SKM-1 (cell line): Measurements from ENCODE around the gene MAST1.
"Not testable (repeated sequence)": the region's sequence is repeated elsewhere in the genome, so short reads cannot be mapped to it uniquely, and the experiment has no call there.

Experiments used
- DNase-seq: peaks from one replicate; lab custom pipeline; 2025; ENCODE audit not compliant: unreplicated experiment; lab: John Stamatoyannopoulos, UW

Gene MAST1

GRCh38 chr19:12838886-12839756 lies 806 bp downstream of the MAST1 start:
- no peak for DNase-seq

- no peak for DNase-seq
Observed at GRCh38 chr19:12840091-12841079, 2.1 kb downstream of the MAST1 start.

GRCh38 chr19:12841094-12841493 lies 2.8 kb downstream of the MAST1 start:
- no peak for DNase-seq

- no peak for DNase-seq
Observed at GRCh38 chr19:12842511-12842910, 4.2 kb downstream of the MAST1 start.

GRCh38 chr19:12843328-12843727 lies 5.0 kb downstream of the MAST1 start:
- DNase-seq, result no peak

GRCh38 chr19:12843999-12844732 lies 5.9 kb downstream of the MAST1 start:
- DNase-seq, result no peak

GRCh38 chr19:12846613-12847012 lies 8.3 kb downstream of the MAST1 start:
- DNase-seq, result not testable (repeated sequence)

- peak; percentile 55 for DNase-seq
Observed at GRCh38 chr19:12847159-12848139, 9.1 kb downstream of the MAST1 start.

GRCh38 chr19:12856653-12857052 lies 18.3 kb downstream of the MAST1 start:
- DNase-seq, result no peak

- no peak for DNase-seq
Observed at GRCh38 chr19:12858041-12858928, 20.0 kb downstream of the MAST1 start.

- no peak for DNase-seq
Observed at GRCh38 chr19:12859546-12859945, 21.2 kb downstream of the MAST1 start.

GRCh38 chr19:12864143-12864542 lies 25.8 kb downstream of the MAST1 start:
- no peak for DNase-seq

- no peak for DNase-seq
Observed at GRCh38 chr19:12864721-12865715, 26.7 kb downstream of the MAST1 start.

- DNase-seq, result no peak
Observed at GRCh38 chr19:12865746-12866415, 27.6 kb downstream of the MAST1 start.

- no peak for DNase-seq
Observed at GRCh38 chr19:12866416-12867119, 28.3 kb downstream of the MAST1 start.
